GM19372 (cell line): ENCODE results near the gene TAF4.

Source experiments
- ATAC-seq: cut with Tn5 transposase; IDR thresholded peaks from one replicate; pipeline ENCODE4 v1.9.1; 2021; ENCODE audit warnings: mild to moderate bottlenecking, low read depth, moderate library complexity; ENCODE audit not compliant: unreplicated experiment

The TAF4 gene

GRCh38 chr20:61936701-61937131 is 129.0 kb downstream of the TAF4 start:
- no peak for ATAC-seq

DNA sequence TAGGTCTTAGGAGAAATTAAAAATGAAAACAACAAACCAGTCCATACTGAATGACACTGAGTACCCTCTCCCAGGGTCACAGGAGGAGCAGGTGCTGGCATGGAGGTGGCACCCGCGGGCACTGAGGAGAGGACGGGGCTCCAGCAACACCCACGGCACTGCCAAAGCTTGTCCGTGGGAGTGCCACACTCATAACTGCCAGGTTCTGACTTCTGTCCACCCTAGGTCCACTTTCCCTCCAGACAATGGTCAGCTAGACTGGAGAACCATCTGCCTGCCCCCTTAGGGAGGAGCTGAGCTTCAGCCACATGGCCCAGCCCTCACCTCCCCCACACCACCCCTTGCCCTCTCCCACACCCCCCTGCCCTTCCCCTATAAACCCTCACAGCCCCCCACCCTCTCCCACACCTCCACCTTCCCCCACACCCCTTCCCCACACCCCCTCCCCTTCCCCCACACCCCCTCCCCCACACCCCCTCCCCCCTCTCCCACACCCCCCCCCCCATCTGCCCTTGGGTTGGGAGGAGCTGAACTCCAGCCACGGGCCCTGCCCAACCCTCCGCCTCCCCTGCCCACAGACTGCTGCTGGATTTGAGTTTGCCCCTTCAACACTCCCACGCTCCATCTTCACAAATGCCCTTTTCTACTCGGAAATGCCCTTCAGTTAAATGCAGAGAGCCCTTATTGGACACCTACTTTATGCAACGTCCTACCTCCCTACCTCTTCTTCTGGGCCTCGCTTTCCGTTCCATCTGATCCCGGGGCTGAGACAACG is 129.6 kb downstream of the TAF4 start:
- no peak for ATAC-seq

- no peak for ATAC-seq
Measured at GRCh38 chr20:61934716-61935530, 130.8 kb downstream of the TAF4 start.

- no peak for ATAC-seq
Measured at GRCh38 chr20:61933951-61934715, 131.5 kb downstream of the TAF4 start.

GRCh38 chr20:61933481-61933950 is 132.2 kb downstream of the TAF4 start:
- ATAC-seq, result no peak

GRCh38 chr20:61932711-61933480 is 132.8 kb downstream of the TAF4 start:
- no peak for ATAC-seq

GRCh38 chr20:61932199-61932592 is 133.5 kb downstream of the TAF4 start:
- no peak for ATAC-seq

DNA sequence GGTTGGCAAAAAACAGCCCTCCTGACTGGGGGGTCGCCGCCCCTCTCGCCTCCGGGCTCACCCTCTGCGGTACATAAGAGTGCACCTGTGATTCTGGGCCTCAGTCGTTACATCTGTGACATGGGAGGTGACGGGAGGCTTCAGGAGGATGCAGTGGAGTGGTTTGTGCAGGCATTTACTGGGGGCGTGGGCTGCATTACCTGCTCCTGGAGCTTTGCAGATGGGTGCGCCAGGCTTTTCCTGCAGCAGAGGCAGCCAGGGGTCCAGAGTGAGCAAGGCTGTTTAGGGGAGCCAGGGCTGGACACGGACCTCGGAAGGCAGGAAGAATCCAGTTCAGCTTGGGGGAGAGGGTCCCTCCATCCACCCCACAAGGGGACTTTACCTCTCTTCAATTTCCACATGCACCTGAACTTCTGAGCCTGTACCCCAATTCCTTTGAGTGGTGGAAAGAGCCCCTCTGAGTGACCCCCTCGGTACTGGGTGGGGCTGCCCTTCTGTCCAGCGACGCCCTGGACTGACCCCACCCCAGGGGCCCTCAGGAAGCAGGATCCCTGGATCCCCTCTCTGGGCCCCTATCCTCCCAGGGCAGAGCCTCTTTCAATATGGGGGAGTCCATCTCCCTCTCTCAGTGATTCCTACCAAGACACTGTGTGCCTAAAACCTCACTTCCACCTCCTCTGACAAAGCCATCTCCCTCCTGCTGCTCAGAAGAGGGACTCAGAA is 134.0 kb downstream of the TAF4 start:
- no peak for ATAC-seq

GRCh38 chr20:61930776-61931475 is 134.8 kb downstream of the TAF4 start:
- ATAC-seq, result no peak

DNA sequence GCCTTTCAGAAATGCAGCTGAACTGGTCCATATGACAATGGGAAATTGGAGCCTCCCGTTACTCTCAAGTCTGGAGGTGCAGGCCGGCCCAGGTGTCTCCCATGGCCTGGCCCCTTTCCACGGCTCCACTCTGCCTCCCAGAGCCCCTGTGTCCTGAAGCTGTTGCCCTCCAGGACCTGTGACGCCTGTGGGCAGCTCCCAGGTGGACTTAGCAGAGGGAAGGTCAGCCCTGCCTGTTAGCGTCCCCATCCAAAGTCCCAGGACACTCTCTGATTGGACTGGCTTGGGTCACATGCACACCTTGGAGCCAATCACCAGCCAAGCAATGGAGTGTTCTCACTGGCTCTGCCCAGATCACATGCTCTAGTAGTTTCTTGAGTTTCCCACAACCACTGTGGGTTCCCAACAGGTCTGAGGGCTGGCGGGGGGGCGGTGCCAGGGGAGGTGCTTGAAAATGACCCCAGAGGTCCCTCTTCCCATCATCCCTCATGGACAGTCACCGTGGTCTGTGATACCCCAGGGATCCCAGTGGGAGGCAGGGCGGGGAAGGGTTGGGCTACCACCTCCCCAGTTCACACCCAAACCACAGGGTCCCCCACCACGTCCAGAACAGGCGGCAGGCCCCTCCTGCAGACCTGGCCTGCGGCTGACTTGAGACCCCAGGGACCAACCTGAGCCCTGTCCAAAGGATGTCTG is 135.6 kb downstream of the TAF4 start:
- ATAC-seq, result no peak

GRCh38 chr20:61929561-61929960 is 136.1 kb downstream of the TAF4 start:
- no peak for ATAC-seq

DNA sequence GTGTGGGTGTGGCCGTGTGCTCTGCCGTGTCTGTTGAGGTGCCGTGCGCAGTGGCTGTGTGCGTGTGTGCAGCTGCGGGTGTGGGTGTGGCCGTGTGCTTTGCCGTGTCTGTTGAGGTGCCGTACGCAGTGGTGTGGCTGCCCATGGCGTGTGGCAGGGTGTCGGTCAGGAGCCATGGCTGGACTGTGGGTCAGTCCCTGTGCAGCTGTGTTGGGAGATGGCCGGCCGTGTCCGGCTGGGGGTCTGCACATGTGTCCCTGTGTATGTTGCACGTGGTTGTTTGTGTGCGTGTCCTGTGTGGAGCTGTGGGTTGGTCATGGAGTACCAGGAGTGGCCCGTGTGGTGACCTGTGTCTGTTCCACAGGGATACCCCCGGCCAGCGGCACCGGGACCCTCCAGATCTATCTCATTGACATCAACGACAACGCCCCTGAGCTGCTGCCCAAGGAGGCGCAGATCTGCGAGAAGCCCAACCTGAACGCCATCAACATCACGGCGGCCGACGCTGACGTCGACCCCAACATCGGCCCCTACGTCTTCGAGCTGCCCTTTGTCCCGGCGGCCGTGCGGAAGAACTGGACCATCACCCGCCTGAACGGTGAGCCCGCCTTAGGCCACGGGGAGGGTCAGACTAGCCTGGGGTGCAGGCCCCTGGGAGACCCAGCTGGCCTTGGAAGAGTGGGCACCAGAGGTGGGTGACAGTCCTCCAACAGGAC is 137.7 kb downstream of the TAF4 start:
- no peak for ATAC-seq

DNA sequence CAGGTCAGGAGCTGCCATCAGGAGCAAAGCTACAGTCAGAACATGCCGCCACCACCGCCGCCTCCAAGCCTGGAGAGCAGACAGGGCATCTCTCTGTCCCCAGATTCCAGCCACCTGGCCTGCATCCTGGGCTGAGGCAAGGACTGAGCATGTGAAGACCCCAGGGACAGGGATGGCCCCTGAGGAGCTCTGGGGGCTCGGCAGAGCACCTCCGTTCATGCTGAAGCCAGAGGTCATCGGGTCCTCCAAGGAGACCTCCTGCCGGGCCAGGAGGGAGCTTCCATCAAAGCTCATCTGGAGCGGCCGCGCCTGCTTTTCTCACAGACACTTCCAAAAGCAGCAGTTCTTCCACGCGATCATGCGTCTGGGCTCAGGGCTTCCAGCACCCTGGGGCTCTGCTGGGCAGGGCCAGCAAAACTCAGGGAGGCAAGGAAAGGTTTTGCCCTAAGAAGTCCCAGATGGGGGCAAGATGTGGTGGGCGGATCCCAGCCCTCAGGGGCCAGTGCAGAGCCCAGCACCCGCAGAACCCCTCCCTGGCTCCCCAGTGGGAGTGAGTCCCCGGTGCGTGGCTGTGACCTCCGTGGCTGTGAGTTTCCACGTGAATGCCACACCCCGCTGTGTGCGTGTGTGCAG is 138.4 kb downstream of the TAF4 start:
- ATAC-seq, result no peak

DNA sequence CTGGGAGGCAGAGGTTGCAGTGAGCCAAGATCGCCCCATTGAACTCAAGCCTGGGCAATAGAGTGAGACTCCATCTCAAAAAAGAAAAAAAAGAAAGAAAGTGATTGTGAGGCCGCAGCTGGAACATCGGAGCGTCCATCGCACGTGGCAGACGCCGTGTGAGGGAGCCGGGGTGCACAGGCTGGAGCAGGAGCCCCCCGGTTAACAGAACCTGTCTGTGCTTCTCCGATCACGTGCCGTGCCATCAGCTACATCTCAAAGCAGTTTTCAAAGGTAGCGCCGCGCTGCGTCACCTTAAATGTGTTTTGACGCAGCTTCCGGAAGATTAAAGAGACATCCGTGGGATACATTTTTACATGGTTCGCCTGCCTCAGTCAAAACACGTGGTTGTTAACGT is 138.9 kb downstream of the TAF4 start:
- ATAC-seq, result no peak

- no peak for ATAC-seq
Measured at GRCh38 chr20:61926253-61926613, 139.4 kb downstream of the TAF4 start.

DNA sequence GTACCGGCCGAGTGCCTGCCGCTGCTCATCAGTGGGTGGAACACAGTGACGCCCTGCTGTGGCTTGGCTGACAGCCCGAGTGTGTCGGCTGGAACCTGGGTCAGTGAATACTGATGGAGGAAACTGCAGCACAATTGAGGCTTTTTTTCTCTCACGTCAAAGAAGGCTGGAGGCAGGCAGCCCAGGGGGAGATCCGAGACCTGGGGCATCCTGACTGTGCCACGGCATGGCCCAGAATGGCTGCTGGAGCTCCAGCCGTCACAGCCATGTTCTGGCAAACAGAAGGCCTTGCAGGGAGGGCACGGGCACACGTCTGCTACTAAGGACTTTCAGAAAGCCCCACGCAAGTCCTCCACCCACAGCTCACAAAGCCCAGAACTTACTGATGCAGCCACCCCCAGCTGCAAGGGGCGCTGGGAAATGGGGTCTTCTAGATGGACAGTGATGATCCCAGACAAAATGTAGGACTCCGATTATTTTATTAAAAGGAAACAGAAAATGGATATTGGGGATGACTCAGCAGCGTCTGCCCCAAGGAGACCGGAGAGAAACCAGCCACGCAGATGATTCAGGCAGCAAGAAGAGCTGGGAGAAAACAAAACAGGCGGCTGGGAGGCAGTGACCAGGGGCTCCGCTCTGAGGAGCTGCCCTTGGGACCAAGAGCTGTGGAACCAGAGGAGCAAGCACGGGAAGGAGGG is 140.0 kb downstream of the TAF4 start:
- ATAC-seq, result no peak
